Parathyroid adenoma (tissue), 2 donors: ENCODE results near the gene CDC26.

Experiments
- H2AFZ ChIP-seq: fragments of 300-600 bp; sonication (generic); one replicate; pipeline ENCODE4 v1.7.0; 2017; ENCODE audit warnings: antibody characterized with exemption, mild to moderate bottlenecking
- H3K27ac ChIP-seq: fragments of 300-600 bp; sonication (generic); one replicate; pipeline ENCODE4 v1.7.0; 2017
- H3K27me3 ChIP-seq: fragments of 300-600 bp; sonication (generic); one replicate; pipeline ENCODE4 v1.7.0; 2017; ENCODE audit warnings: low read length; ENCODE audit not compliant: control insufficient read depth, insufficient read depth
- H3K36me3 ChIP-seq: fragments of 300-600 bp; sonication (generic); one replicate; pipeline ENCODE4 v1.7.0; 2017; ENCODE audit warnings: low read length; ENCODE audit not compliant: control insufficient read depth, insufficient read depth
- H3K4me1 ChIP-seq: fragments of 300-600 bp; sonication (generic); one replicate; pipeline ENCODE4 v1.7.0; 2017; ENCODE audit warnings: control low read depth
- H3K4me2 ChIP-seq: fragments of 300-600 bp; sonication (generic); one replicate; pipeline ENCODE4 v1.7.0; 2017; ENCODE audit warnings: low read length
- H3K4me3 ChIP-seq: fragments of 300-600 bp; sonication (generic); one replicate; pipeline ENCODE4 v1.7.0; 2017; ENCODE audit warnings: low read depth, low read length
- H3K79me2 ChIP-seq: fragments of 300-600 bp; sonication (generic); one replicate; pipeline ENCODE4 v1.7.0; 2017; ENCODE audit warnings: control low read depth
- H3K9ac ChIP-seq: fragments of 300-600 bp; sonication (generic); one replicate; pipeline ENCODE4 v1.7.0; 2017; ENCODE audit warnings: mild to moderate bottlenecking
- H3K9me3 ChIP-seq: fragments of 300-600 bp; sonication (generic); one replicate; pipeline ENCODE4 v1.7.0; 2017; ENCODE audit warnings: low read length; ENCODE audit not compliant: control insufficient read depth
- TF ChIP-seq, protein P1 (sequence below): fragments of 300-600 bp; sonication (generic); IDR thresholded peaks from one replicate; pipeline ENCODE4 v1.7.0; 2017; ENCODE audit warnings: antibody characterized with exemption, mild to moderate bottlenecking
- donor health status: primary hyperparathyroidism.

CDC26 gene

DNA sequence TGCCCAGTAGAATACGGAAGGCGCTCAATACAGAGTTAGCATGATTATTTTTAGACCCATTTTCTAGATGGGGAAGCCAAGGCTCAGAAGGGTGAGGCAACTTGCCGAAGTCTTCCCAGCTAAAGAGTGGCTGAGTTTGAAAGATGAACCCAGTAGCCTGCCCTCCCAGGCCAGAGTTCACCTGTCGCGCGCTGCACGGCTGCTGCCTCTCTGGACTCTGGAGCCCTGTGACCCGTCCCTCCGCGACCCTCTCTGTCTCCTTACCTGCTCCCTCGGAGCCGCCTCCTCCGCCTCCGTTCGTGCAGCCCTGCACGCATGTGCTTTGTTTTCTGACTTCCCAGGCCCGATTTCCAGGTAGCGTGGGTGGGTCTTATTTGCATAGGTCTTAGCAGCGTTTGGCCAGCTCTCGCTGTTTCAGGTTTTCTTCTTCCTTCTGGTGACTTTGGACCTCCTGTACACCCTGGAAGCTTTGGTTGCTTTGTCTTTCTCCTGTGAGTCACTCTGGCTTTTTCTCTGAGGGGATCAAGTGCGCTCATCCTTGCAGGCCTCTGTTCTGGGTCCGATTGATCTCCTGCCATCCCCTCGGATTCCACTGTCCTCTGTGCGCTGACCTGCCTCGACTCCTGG, 27.5 kb upstream of the CDC26 start, which contains the start of gene RNF183:
Gene RNF183, minus strand, starts transcription at position 585 of the 627 bp plus-strand sequence. CDS start 5,192 bp downstream, outside the sequence.
- H3K36me3 ChIP-seq: no peaks in the 10 kb centered on the region
- no peak within 1 kb of the TSS for H3K4me2 ChIP-seq
- no peak within 1 kb of the TSS for H3K9ac ChIP-seq
- TF ChIP-seq, protein P1, sequence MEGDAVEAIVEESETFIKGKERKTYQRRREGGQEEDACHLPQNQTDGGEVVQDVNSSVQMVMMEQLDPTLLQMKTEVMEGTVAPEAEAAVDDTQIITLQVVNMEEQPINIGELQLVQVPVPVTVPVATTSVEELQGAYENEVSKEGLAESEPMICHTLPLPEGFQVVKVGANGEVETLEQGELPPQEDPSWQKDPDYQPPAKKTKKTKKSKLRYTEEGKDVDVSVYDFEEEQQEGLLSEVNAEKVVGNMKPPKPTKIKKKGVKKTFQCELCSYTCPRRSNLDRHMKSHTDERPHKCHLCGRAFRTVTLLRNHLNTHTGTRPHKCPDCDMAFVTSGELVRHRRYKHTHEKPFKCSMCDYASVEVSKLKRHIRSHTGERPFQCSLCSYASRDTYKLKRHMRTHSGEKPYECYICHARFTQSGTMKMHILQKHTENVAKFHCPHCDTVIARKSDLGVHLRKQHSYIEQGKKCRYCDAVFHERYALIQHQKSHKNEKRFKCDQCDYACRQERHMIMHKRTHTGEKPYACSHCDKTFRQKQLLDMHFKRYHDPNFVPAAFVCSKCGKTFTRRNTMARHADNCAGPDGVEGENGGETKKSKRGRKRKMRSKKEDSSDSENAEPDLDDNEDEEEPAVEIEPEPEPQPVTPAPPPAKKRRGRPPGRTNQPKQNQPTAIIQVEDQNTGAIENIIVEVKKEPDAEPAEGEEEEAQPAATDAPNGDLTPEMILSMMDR: no peak
- no peaks in the 10 kb centered on the region for H3K79me2 ChIP-seq
- H3K9me3 ChIP-seq: no peaks in the 10 kb centered on the region
- no peaks in the 10 kb centered on the region for H3K4me1 ChIP-seq
- H3K27me3 ChIP-seq: no peaks in the 10 kb centered on the region
- H3K4me3 ChIP-seq: no peak within 1 kb of the TSS
- H3K27ac ChIP-seq: no peak within 1 kb of the TSS
- H2AFZ ChIP-seq: no peak within 1 kb of the TSS

DNA sequence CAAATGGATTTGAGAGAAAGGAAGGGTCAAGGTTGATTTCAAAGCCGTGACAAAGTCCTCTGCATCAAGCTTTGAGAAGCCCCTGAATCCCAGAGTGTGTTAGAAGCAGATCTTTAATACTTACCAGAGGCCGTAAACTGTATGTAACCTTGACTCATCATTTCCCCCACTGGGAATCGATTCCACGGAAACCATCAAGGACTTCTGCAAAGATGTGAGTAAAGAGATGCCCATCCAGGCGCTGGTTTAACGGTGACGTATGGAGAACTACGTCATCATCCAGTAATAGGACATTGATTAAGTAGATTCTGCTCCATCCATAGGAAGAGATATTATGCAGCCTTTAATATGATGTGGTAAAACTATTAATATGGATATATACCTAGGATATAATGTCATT, 26.2 kb upstream of the CDC26 start:
- Histone ChIP-seq H3K27me3 (no peaks in the 10 kb centered on the region), H3K79me2 (no peaks in the 10 kb centered on the region), H2AFZ (no peak overlapping the region), H3K4me3 (no peak overlapping the region), H3K9me3 (no peaks in the 10 kb centered on the region), H3K27ac (no peak overlapping the region), H3K4me1 (no peaks in the 10 kb centered on the region), H3K36me3 (no peaks in the 10 kb centered on the region), H3K4me2 (no peak overlapping the region), H3K9ac (no peak overlapping the region)
- TF ChIP-seq, protein P1: no peak

DNA sequence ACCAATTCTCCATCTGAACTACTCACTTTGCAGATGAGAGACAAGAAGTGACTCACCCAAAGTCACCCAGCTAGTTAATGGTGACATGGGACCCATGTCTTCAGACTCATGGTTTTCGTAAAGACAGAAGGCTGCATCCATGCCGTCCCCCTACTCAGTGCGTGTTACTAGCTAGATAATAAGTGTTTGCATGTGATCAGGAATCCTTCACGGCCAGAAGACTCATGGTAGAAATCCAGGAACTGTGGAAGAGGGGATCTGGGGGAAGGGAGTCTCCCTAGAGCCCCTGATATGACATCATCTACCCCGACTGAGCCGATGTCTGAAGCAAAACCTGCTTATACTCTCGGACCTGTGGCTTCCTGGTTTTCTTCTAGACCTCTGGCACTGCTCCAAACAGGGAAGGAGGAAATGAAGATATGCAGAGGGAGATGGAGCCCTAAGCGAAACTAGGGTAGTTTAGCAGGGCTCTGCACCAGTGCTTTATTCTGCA, 24.5 kb upstream of the CDC26 start:
- Histone ChIP-seq H3K79me2 (no peaks in the 10 kb centered on the region), H3K4me3 (no peak overlapping the region), H3K9me3 (no peaks in the 10 kb centered on the region), H3K27me3 (no peaks in the 10 kb centered on the region), H3K4me2 (no peak overlapping the region), H2AFZ (no peak overlapping the region), H3K27ac (no peak overlapping the region), H3K9ac (no peak overlapping the region), H3K36me3 (no peaks in the 10 kb centered on the region), H3K4me1 (no peaks in the 10 kb centered on the region)
- TF ChIP-seq, protein P1: no peak

DNA sequence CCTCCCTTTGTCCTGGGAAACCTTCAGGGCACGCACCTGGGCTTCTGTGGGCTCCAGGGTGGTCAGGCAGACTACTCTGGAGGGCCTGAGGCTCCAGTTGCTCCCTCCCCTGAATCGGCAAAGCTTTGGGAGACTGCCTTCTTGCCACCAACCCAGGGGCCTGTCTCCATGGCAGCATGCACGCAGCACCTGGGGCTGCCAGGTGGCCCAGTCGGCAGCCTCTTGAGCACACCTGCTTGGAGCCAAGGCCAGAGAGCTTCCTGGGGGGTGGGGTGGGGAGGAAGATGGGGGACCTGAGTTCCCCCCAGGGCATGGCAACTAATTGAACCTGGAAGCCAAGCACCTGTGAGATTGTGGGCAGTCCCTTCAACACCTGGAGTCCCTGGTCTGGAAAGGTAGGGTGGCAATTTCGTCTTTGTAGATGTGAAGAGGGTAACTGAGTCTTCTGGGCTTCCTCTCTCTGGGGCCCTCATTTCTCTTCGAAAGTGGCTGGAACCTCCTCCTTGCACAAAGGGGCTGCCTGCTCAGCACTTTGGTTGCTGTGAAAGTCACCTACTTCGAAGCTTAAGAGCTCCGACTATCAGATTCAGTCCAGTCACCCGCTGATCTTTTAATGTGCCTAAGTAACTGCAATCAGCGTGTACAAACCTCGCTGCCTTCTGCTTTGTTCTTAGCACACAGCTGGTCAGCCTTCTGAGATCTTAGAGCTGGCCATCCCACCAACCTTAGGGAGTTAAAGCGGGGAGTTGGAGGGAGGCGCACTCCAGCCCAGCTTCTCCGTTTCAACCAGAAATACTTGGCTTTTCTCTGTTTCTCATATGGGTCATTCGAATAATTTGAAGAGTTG, 23.8 kb upstream of the CDC26 start:
- H3K9ac ChIP-seq: no peak overlapping the region

More for the DNA sequence above, 23.8 kb upstream of the CDC26 start:
- H3K27me3 ChIP-seq: no peaks in the 10 kb centered on the region
- H3K36me3 ChIP-seq: no peaks in the 10 kb centered on the region
- no peaks in the 10 kb centered on the region for H3K9me3 ChIP-seq
- H2AFZ ChIP-seq: no peak overlapping the region
- no peak overlapping the region for H3K4me2 ChIP-seq
- no peak overlapping the region for H3K4me3 ChIP-seq
- H3K4me1 ChIP-seq: no peaks in the 10 kb centered on the region
- no peaks in the 10 kb centered on the region for H3K79me2 ChIP-seq
- TF ChIP-seq, protein P1: no peak
- H3K27ac ChIP-seq: no peak overlapping the region
